MV-4-11 (cell line): ENCODE data around the gene NINJ1.

Experiments
- DNase-seq: peaks from one replicate; lab custom pipeline; 2025; lab: John Stamatoyannopoulos, UW

NINJ1 gene

GRCh38 chr9:93100276-93100636, 33.8 kb downstream of the NINJ1 start:
- DNase-seq = no peak

DNA sequence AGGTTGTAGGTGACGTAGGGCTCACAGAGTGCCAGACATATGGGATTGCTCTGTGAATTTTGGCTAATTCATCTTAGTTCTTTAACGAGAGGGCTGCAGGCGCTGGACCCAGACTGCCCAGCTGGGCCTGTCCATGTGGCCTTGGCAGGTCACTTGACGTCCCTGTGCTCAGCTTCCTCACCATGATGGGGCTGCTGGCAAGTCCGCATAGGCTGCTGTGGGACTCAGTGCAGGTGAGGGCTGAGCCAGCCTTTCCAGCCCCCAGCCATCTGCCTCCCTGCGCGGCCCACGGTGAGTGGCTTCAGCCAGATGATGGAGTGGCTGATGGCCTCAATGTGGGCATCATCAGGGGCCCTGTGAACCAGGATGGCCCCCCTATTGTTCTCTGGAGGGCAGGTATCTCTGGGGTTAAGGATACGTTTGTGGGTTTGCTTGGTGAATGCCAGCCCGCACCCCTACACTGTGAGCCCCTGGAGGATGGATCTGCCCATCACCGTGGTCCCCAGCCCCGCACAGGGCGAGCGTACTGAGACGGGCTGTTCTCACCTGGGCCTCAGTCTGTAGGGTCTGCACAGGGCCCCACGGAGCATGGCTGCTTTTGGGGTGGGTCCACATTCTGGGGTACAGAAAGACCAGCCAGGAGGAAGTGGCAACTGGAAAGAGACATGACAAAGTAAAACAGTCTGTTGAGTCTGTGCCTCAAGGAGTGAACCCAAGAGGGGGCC, 34.3 kb downstream of the NINJ1 start:
- no peak for DNase-seq

DNA sequence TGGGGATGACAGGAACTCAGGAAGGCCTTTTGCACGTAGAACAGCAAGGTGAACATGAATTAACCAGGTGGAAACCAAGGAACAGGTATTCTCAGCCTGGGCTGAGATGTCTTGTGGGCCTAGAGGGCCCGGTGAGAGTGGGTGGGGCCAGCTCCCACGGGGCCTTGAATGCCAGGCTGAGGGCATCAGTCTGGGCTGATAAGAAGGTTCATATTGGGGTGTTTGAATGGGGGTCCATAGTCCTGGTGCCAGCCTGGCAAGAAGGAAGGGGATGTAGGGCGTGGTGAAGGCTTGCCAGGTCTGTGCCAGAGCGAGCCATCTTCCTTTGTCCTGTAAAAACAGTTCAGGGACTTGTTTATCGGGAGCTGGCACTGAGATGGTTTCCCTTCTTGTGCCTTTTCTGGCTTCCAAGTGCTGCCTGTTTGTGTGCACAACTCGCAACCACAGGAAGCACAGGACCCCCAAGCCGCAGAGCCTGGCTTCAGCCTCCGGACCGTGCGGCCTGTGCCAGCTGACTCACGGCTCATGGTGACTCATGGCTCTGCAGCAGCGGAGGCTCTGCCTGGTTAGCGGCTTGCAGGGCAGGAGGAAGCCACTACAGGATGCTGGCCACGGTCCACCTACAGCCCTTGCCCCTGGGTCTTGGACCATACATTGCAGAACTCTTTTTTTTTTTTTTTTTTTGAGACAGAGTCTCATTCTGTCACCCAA, 35.7 kb downstream of the NINJ1 start:
- peak; percentile 94 for DNase-seq

GRCh38 chr9:93097511-93098201, 36.4 kb downstream of the NINJ1 start:
- DNase-seq = no peak

- DNase-seq = no peak
Measured at GRCh38 chr9:93096811-93097382, 37.2 kb downstream of the NINJ1 start.

GRCh38 chr9:93096131-93096802, 37.8 kb downstream of the NINJ1 start, which contains the start of gene CARD19:
Gene CARD19, plus strand, starts transcription at chr9:93096217. Its CDS starts 129 bp downstream, at chr9:93096346.
- DNase-seq = no peak

GRCh38 chr9:93095205-93096130, 38.6 kb downstream of the NINJ1 start:
- peak; percentile 99 for DNase-seq

- peak; percentile 94 for DNase-seq
Measured at GRCh38 chr9:93094658-93095204, 39.3 kb downstream of the NINJ1 start.

DNA sequence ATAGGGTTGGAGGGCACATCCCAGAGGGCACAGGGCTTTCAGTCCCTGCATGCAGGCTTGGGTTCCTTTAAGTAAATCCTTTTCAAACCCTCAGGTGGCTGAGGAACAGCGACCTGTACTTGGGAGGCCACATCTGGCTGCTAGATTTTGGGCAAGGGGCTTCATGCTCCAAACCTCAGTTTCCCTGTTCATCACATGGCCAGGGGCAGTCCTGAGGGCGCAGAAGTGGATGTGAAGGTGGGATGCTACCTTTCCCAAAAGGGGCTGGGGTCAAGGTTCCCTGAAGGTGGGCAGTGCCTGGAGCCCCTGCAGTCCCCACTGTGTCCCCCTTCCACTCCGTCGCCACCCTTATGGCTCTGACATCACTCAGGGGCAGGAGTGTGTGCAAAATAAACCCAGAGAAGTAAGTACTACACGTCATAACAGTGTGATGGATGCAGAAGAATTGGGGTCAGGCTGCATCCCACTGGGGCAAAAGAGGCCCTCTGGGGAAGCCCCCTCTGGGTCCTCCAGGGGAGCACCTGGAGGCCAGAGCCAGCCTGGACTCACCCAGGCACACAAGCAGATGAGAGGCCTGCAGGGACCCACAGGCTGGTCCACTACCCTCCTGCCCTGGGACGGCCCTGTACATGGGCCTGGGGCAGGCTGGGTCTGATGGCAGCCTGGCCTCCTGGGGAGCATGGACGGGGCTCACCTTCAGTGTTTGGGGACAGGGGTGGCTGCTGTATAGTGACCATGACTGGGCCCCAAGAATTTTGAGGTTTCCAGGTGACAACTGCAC, 40.0 kb downstream of the NINJ1 start:
- no peak for DNase-seq

GRCh38 chr9:93093127-93093876, 40.7 kb downstream of the NINJ1 start:
- peak; percentile 49 for DNase-seq

DNA sequence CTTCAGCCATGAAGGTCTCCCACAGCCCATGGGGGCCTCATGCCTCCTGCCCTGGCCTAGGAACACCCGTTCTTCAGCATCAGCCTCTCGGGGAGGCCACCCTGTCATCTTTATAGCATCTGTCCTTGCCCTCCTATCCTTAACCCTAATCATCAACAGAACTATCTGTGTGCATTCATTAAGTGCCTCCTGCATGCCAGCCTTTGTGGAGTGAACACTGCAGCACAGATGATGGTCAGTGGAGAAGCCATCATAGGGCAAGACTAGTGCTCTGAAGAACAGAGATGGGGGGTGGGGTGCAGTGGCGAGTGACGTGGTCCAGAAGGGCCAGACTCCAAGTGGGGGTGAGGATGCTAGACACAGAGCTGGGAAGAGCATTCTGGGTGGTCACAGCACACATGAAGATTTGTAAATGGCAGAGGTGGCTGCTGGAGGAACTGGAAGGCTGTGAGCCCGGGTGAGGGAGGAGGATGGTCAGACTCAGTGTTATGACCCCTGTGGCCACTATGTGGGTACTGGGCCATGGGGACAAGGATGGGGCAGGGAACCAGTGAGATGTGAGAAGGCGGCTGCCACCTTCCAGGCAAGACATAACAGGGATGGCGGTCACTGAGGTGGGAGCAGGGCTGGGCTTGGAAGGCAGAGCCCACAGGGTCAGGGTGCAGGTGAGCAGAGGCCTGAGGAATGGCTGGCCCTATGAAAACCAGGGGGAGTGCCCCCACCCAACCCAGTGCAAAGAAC, 41.6 kb downstream of the NINJ1 start:
- no peak for DNase-seq

GRCh38 chr9:93091453-93092081, 42.5 kb downstream of the NINJ1 start:
- DNase-seq = peak; percentile 86

DNA sequence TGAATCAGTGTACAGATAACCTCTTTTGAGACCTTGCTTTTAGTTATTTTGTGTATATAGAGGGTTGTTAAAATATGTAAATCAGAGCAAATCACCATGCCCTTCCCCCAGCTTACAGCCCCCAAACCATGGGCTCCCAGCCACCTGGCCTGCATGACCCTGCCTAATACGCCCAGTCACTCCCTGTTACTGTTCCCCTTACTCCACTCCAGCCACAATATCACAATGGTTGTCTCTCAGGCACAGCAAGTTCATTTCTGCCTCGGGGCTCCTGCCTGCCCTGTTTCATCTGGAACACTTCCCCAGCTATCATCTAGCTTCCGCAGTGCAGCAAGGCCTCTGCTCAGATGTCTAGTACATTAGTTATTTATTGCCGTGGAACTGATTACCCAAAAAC, 43.0 kb downstream of the NINJ1 start:
- DNase-seq = no peak

GRCh38 chr9:93090091-93090655, 43.9 kb downstream of the NINJ1 start:
- DNase-seq = no peak

- DNase-seq = no peak
Measured at GRCh38 chr9:93089481-93089991, 44.5 kb downstream of the NINJ1 start.

DNA sequence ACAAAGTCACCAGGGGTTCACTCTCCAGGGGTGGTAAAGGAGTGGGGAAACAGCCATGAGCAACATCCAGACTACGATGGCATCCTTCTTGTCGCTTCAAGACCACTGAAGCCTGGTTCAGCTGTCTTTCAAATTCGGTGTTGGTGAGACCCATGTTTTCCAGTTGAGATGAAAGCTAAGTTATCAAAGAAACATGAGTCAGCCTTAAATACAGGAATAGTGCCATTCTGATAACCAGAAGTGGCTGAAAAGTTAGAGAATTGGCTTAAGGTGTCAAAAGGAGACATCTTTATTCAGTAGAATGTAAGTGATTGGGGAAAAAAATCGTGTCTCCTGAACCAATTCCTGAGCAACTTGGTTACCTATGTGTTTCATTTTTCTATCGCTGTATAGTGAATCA, 45.0 kb downstream of the NINJ1 start:
- no peak for DNase-seq

DNA sequence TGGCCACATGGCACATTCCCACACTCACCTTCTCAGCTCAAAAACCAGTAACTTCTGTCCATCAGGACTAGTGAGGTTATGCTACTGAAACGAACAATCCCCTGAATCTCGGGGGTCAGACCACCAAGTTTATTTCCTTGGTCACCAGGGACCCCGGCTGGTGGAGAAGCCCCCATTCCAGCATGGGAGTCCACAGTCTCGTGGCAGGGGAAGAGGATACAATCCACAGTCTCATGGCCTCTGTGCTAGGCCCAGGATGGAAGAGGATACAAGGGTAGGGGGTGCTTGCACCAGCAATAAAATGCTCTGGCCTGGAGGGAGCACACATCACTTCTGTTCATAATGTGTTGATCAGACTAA, 45.4 kb downstream of the NINJ1 start:
- no peak for DNase-seq
